HG03108 (cell line): ENCODE data around the gene KBTBD6.
"Not testable (repeated sequence)": the region's sequence is repeated elsewhere in the genome, so short reads cannot be mapped to it uniquely, and the experiment has no call there.

Experiments used
- ATAC-seq: cut with Tn5 transposase; IDR thresholded peaks from one replicate; pipeline ENCODE4 v1.9.1; 2021; ENCODE audit warnings: moderate library complexity; ENCODE audit not compliant: unreplicated experiment

KBTBD6 gene

GRCh38 chr13:41132512-41133152, at the start of gene KBTBD6:
TSS of gene KBTBD6 (minus strand) at chr13:41132802. CDS start at chr13:41132511, 291 bp downstream.
- peak; percentile 98 for ATAC-seq

GRCh38 chr13:41182231-41182630, 49.6 kb upstream of the KBTBD6 start:
- no peak for ATAC-seq

- ATAC-seq, result no peak
Observed at GRCh38 chr13:41179593-41180250, 47.1 kb upstream of the KBTBD6 start.

- no peak for ATAC-seq
Observed at GRCh38 chr13:41178040-41178439, 45.4 kb upstream of the KBTBD6 start.

GRCh38 chr13:41177616-41178015, 45.0 kb upstream of the KBTBD6 start:
- no peak for ATAC-seq

GRCh38 chr13:41175576-41175975, 43.0 kb upstream of the KBTBD6 start:
- not testable (repeated sequence) for ATAC-seq

GRCh38 chr13:41162151-41162550, 29.5 kb upstream of the KBTBD6 start:
- ATAC-seq, result no peak

GRCh38 chr13:41159174-41159573, 26.6 kb upstream of the KBTBD6 start:
- ATAC-seq, result no peak

- no peak for ATAC-seq
Observed at GRCh38 chr13:41157048-41157717, 24.6 kb upstream of the KBTBD6 start.

- ATAC-seq, result no peak
Observed at GRCh38 chr13:41156620-41157019, 24.0 kb upstream of the KBTBD6 start.

GRCh38 chr13:41154042-41154441, 21.4 kb upstream of the KBTBD6 start:
- ATAC-seq, result no peak

- no peak for ATAC-seq
Observed at GRCh38 chr13:41152005-41152404, 19.4 kb upstream of the KBTBD6 start.

- ATAC-seq, result no peak
Observed at GRCh38 chr13:41150058-41150457, 17.5 kb upstream of the KBTBD6 start.

- no peak for ATAC-seq
Observed at GRCh38 chr13:41148419-41149283, 16.0 kb upstream of the KBTBD6 start.

- ATAC-seq, result no peak
Observed at GRCh38 chr13:41145136-41145908, 12.7 kb upstream of the KBTBD6 start.

- ATAC-seq, result no peak
Observed at GRCh38 chr13:41144576-41144975, 12.0 kb upstream of the KBTBD6 start.

- ATAC-seq, result no peak
Observed at GRCh38 chr13:41139296-41139966, 6.8 kb upstream of the KBTBD6 start.

- ATAC-seq, result no peak
Observed at GRCh38 chr13:41137951-41138350, 5.3 kb upstream of the KBTBD6 start.

- ATAC-seq, result no peak
Observed at GRCh38 chr13:41137241-41137640, 4.6 kb upstream of the KBTBD6 start.
